H9 (cell line): ENCODE results near the gene MGAT4C. TPM values are rescaled to one million over a fixed set of nuclear protein-coding genes. Genes with fewer than 3 reads are reported as not detected.

Source experiments
- DNase-seq: peaks from one replicate; pipeline ENCODE4 v3.0.0-alpha.2; 2017
- H2AFZ ChIP-seq: one replicate; pipeline ENCODE4 v1.6.1; 2013; ENCODE audit warnings: mild to moderate bottlenecking, low read length, control low read depth, moderate library complexity
- H2AK5ac ChIP-seq: 2 replicates; pipeline ENCODE4 v1.6.1; 2013; ENCODE audit warnings: low read length, control low read depth, mixed read lengths; ENCODE audit not compliant: insufficient read length
- H2BK120ac ChIP-seq: one replicate; pipeline ENCODE4 v1.6.1; 2013; ENCODE audit warnings: low read depth, mild to moderate bottlenecking, low read length, control low read depth, inconsistent platforms; ENCODE audit not compliant: poor library complexity, severe bottlenecking
- H2BK12ac ChIP-seq: 2 replicates; pipeline ENCODE4 v1.6.1; 2013; ENCODE audit warnings: low read length, control low read depth, mixed read lengths, low read depth; ENCODE audit not compliant: insufficient read length
- H2BK15ac ChIP-seq: 2 replicates; pipeline ENCODE4 v1.6.1; 2013; ENCODE audit warnings: low read depth, low read length, control low read depth
- H2BK20ac ChIP-seq: one replicate; pipeline ENCODE4 v1.6.1; 2013; ENCODE audit warnings: low read depth, mild to moderate bottlenecking, low read length, control low read depth, inconsistent platforms; ENCODE audit not compliant: poor library complexity, severe bottlenecking
- H2BK5ac ChIP-seq: 2 replicates; pipeline ENCODE4 v1.6.1; 2013; ENCODE audit warnings: low read length, control low read depth, mixed read lengths; ENCODE audit not compliant: insufficient read length
- H3K14ac ChIP-seq: 2 replicates; pipeline ENCODE4 v1.6.1; 2013; ENCODE audit warnings: low read length, control low read depth; ENCODE audit not compliant: insufficient read depth
- H3K18ac ChIP-seq: 2 replicates; pipeline ENCODE4 v1.6.1; 2013; ENCODE audit warnings: low read depth, mild to moderate bottlenecking, mixed read lengths, low read length, control low read depth; ENCODE audit not compliant: insufficient read length
- H3K23ac ChIP-seq: 2 replicates; pipeline ENCODE4 v1.6.1; 2013; ENCODE audit warnings: low read length, control low read depth, mixed read lengths, low read depth; ENCODE audit not compliant: insufficient read length
- H3K23me2 ChIP-seq: 2 replicates; pipeline ENCODE4 v1.6.1; 2013; ENCODE audit warnings: low read depth, mild to moderate bottlenecking, mixed read lengths, low read length, control low read depth; ENCODE audit not compliant: insufficient read length, poor library complexity, severe bottlenecking
- H3K27ac ChIP-seq: 2 replicates; pipeline ENCODE4 v1.5.1; 2013; ENCODE audit warnings: low read length, control low read depth, mixed read lengths, low read depth; ENCODE audit not compliant: insufficient read length
- H3K27me3 ChIP-seq: 2 replicates; pipeline ENCODE4 v1.6.1; 2013; ENCODE audit warnings: low read length, control low read depth, inconsistent platforms; ENCODE audit not compliant: insufficient read depth
- H3K4ac ChIP-seq: 2 replicates; pipeline ENCODE4 v1.6.1; 2013; ENCODE audit warnings: low read depth, mild to moderate bottlenecking, control low read depth, inconsistent platforms, low read length, moderate library complexity
- H3K4me1 ChIP-seq: 2 replicates; pipeline ENCODE4 v1.6.1; 2013; ENCODE audit warnings: low read length, control low read depth, inconsistent platforms; ENCODE audit not compliant: insufficient read depth
- H3K4me2 ChIP-seq: 2 replicates; pipeline ENCODE4 v1.6.1; 2013; ENCODE audit warnings: low read length, control low read depth, mixed read lengths; ENCODE audit not compliant: insufficient read length, insufficient read depth
- H3K56ac ChIP-seq: 2 replicates; pipeline ENCODE4 v1.6.1; 2013; ENCODE audit warnings: low read depth, mild to moderate bottlenecking, mixed read lengths, low read length, control low read depth; ENCODE audit not compliant: insufficient read length
- H3K79me1 ChIP-seq: 2 replicates; pipeline ENCODE4 v1.6.1; 2013; ENCODE audit warnings: low read depth, mild to moderate bottlenecking, moderate library complexity, low read length, control low read depth, inconsistent platforms; ENCODE audit not compliant: insufficient read depth, poor library complexity, severe bottlenecking
- H3K79me2 ChIP-seq: 2 replicates; pipeline ENCODE4 v1.6.1; 2013; ENCODE audit warnings: low read length, control low read depth, inconsistent platforms; ENCODE audit not compliant: insufficient read depth
- H3K9ac ChIP-seq: 2 replicates; pipeline ENCODE4 v1.6.1; 2013; ENCODE audit warnings: low read length, control low read depth, mixed read lengths; ENCODE audit not compliant: insufficient read length; ENCODE audit errors: extremely low read depth
- H3K9me3 ChIP-seq: one replicate; pipeline ENCODE4 v1.6.1; 2013; ENCODE audit warnings: low read depth, low read length, inconsistent platforms; ENCODE audit not compliant: control insufficient read depth
- H3T11ph ChIP-seq: one replicate; pipeline ENCODE4 v1.6.1; 2013; ENCODE audit warnings: mild to moderate bottlenecking, low read length, control low read depth, inconsistent platforms
- H4K20me1 ChIP-seq: one replicate; pipeline ENCODE4 v1.6.1; 2013; ENCODE audit not compliant: control insufficient read depth, insufficient read length, insufficient read depth
- H4K5ac ChIP-seq: 2 replicates; pipeline ENCODE4 v1.6.1; 2013; ENCODE audit warnings: low read depth, mild to moderate bottlenecking, mixed read lengths, low read length, control low read depth; ENCODE audit not compliant: insufficient read length
- H4K8ac ChIP-seq: replicated peaks from 2 replicates; pipeline ENCODE4 v1.6.1; 2013; ENCODE audit warnings: low read length, control low read depth, mixed read lengths, low read depth; ENCODE audit not compliant: insufficient read length
- H4K91ac ChIP-seq: 2 replicates; pipeline ENCODE4 v1.6.1; 2013; ENCODE audit warnings: low read depth, mild to moderate bottlenecking, moderate library complexity, mixed read lengths, low read length, control low read depth; ENCODE audit not compliant: insufficient read length
- H3K27ac Mint-ChIP-seq, 3 experiments: 2 replicates in 2 of 3; 3 replicates in 1 of 3; pipeline ENCODE4 v1.8.0; 2020 to 2021; ENCODE audit warnings: mixed read lengths in 3 of 3, mild to moderate bottlenecking in 1 of 3, moderate library complexity in 1 of 3
- H3K27me3 Mint-ChIP-seq: 2 replicates; pipeline ENCODE4 v1.8.0; 2021; ENCODE audit warnings: low read depth, mild to moderate bottlenecking, moderate library complexity, mixed read lengths
- H3K36me3 Mint-ChIP-seq, 3 experiments: 2 replicates in 2 of 3; 3 replicates in 1 of 3; pipeline ENCODE4 v1.8.0; 2020 to 2021; ENCODE audit warnings: low read depth in 3 of 3, mixed read lengths in 3 of 3; ENCODE audit not compliant: insufficient read depth in 1 of 3
- H3K4me1 Mint-ChIP-seq, 2 experiments: 2 replicates each; pipeline ENCODE4 v1.8.0; 2020; ENCODE audit warnings: mixed read lengths in 2 of 2
- H3K4me3 Mint-ChIP-seq, 2 experiments: 2 replicates in 1 of 2; 3 replicates in 1 of 2; pipeline ENCODE4 v1.8.0; 2020 to 2021; ENCODE audit warnings: mild to moderate bottlenecking in 2 of 2, mixed read lengths in 2 of 2, moderate library complexity in 1 of 2
- H3K9me3 Mint-ChIP-seq, 2 experiments: 2 replicates in 1 of 2; 3 replicates in 1 of 2; pipeline ENCODE4 v1.8.0; 2020; ENCODE audit warnings: mild to moderate bottlenecking in 2 of 2, mixed read lengths in 2 of 2, moderate library complexity in 1 of 2
- CTCF ChIP-seq: fragments of 200-600 bp; sonication (generic); conservative IDR thresholded peaks from 3 replicates; pipeline ENCODE4 v1.8.0; 2021; ENCODE audit warnings: antibody characterized with exemption, mild to moderate bottlenecking
- WGBS: extraction: QIAGEN DNeasy Blood & Tissue Kit; methylation state at CpG from one replicate; pipeline ENCODE4 v1.1.7; 2013; ENCODE audit warnings: missing lambda C conversion rate, low lambda C conversion rate, mixed read lengths; ENCODE audit not compliant: insufficient read length; ENCODE audit errors: extremely low coverage; 5-methylcytosine and 5-hydroxymethylcytosine counted together
- total RNA-seq: library from RNA; stranded (reverse); gene quantifications from 2 replicates; pipeline ENCODE4 v1.2.1, GENCODE V29; 2021

MGAT4C gene
- total RNA-seq, 1 experiment from 2014 or later: 1.3 TPM

- Mint-ChIP-seq H3K27me3 (no peaks in the 10 kb centered on the region), H3K4me3 (no peak overlapping the region), H3K27ac (peak overlapping the region in 1 of 3 experiments; percentile 8; a peak in 1 of 7 replicates), H3K36me3 (peaks cover 12 to 25% (median 23%) of the 10 kb centered on the region in 3 experiments), H3K9me3 (peaks cover 2 to 3% of the 10 kb centered on the region in 2 experiments; a peak in 2 of 5 replicates), H3K4me1 (no peaks in the 10 kb centered on the region)
- H2BK120ac ChIP-seq: no peak overlapping the region
- no peak overlapping the region for H2BK20ac ChIP-seq
- no peaks in the 10 kb centered on the region for H4K20me1 ChIP-seq
- no peak overlapping the region for H2BK12ac ChIP-seq
- no peak overlapping the region for H4K91ac ChIP-seq
- WGBS: no CpG with 5 or more reads among the region's 3 CpGs
- H3K23me2 ChIP-seq: no peaks in the 10 kb centered on the region
- no peak overlapping the region for H4K8ac ChIP-seq
- TF ChIP-seq CTCF: no peak
- H4K5ac ChIP-seq: no peak overlapping the region
- no peaks in the 10 kb centered on the region for H3K4me1 ChIP-seq
- H3K56ac ChIP-seq: no peak overlapping the region
- no peak overlapping the region for H2AK5ac ChIP-seq
- no peak overlapping the region for H2BK5ac ChIP-seq
- H2BK15ac ChIP-seq: no peak overlapping the region
- no peaks in the 10 kb centered on the region for H3K79me1 ChIP-seq
- H3K9ac ChIP-seq: no peak overlapping the region
- no peak overlapping the region for H3K18ac ChIP-seq
- no peak overlapping the region for H3K23ac ChIP-seq
- H3K4me2 ChIP-seq: no peak overlapping the region
- no peaks in the 10 kb centered on the region for H3K79me2 ChIP-seq
- no peak overlapping the region for H3K14ac ChIP-seq
- H3K27ac ChIP-seq: no peak overlapping the region
- no peaks in the 10 kb centered on the region for H3K9me3 ChIP-seq
- no peaks in the 10 kb centered on the region for H3K27me3 ChIP-seq
- H2AFZ ChIP-seq: no peak overlapping the region
- DNase-seq: no peak
- H3T11ph ChIP-seq: no peak overlapping the region
- H3K4ac ChIP-seq: no peak overlapping the region
These were observed 37.6 kb upstream of the MGAT4C start for GRCh38 chr12:86293682-86294240.
